Erythroblast (primary cell): ENCODE measurements around the gene CDK16.

Experiments used
- GATA1 ChIP-seq: IDR thresholded peaks from 2 replicates; pipeline ENCODE4 v1.6.1; 2011; ENCODE audit warnings: low read depth, mild to moderate bottlenecking, control low read depth, low read length, moderate library complexity
- POLR2A ChIP-seq: IDR thresholded peaks from 2 replicates; pipeline ENCODE4 v1.6.1; 2011; ENCODE audit warnings: mild to moderate bottlenecking, low read length

GRCh38 chrX:47185241-47185640 lies 33.2 kb upstream of the CDK16 start:
- TF ChIP-seq POLR2A (no peak), GATA1 (no peak)
